DND-41 (cell line): Measurements from ENCODE around the gene PLEKHA6.

Experiments used
- EZH2 ChIP-seq: IDR thresholded peaks from 3 replicates; pipeline ENCODE4 v1.6.1; 2012; ENCODE audit warnings: borderline replicate concordance, low read depth, mild to moderate bottlenecking, moderate library complexity, low read length, inconsistent platforms; ENCODE audit not compliant: severe bottlenecking
- TF ChIP-seq, protein P1 (sequence below): IDR thresholded peaks from 2 replicates; pipeline ENCODE4 v1.5.1; 2012; ENCODE audit warnings: borderline replicate concordance, low read length, moderate library complexity, mild to moderate bottlenecking; ENCODE audit not compliant: poor library complexity, severe bottlenecking; ENCODE audit errors: extremely low read depth

DNA sequence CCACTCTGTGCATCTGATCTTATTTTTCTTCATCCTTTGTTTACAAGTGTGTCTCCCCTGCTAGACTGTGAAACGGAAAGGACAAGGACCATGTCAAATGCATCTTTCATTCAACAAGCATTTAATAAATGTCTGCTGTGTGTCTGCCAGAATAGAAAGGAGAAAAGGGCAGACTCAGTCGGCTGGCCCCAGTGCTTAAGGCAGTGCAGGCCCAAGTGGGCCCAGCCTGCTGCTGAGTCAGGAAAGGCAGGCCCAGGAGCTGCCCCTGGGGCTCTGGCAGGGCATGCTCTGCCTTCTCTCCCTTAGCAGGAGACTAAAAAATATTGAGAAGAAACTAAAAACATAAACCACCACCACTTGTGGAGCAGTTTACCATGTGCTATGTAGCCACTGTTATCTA lies 38.1 kb downstream of the PLEKHA6 start:
- TF ChIP-seq, protein P1, sequence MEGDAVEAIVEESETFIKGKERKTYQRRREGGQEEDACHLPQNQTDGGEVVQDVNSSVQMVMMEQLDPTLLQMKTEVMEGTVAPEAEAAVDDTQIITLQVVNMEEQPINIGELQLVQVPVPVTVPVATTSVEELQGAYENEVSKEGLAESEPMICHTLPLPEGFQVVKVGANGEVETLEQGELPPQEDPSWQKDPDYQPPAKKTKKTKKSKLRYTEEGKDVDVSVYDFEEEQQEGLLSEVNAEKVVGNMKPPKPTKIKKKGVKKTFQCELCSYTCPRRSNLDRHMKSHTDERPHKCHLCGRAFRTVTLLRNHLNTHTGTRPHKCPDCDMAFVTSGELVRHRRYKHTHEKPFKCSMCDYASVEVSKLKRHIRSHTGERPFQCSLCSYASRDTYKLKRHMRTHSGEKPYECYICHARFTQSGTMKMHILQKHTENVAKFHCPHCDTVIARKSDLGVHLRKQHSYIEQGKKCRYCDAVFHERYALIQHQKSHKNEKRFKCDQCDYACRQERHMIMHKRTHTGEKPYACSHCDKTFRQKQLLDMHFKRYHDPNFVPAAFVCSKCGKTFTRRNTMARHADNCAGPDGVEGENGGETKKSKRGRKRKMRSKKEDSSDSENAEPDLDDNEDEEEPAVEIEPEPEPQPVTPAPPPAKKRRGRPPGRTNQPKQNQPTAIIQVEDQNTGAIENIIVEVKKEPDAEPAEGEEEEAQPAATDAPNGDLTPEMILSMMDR = no peak
- no peak for TF ChIP-seq EZH2
